Esophagus (tissue), 2 donors: ENCODE results near the gene IGF1R. TPM values are rescaled to one million over a fixed set of nuclear protein-coding genes. Genes with fewer than 3 reads are reported as not detected.

Experiments
- H3K27ac ChIP-seq, 2 donors: one replicate each; pipeline ENCODE4 v1.5.1; 2013; ENCODE audit warnings: low read depth in 2 of 2, mild to moderate bottlenecking in 2 of 2, inconsistent platforms in 1 of 2, low read length in 1 of 2, moderate library complexity in 1 of 2
- H3K27me3 ChIP-seq, 2 donors: one replicate each; pipeline ENCODE4 v1.6.1; 2013; ENCODE audit warnings: low read length in 2 of 2, control low read depth in 1 of 2, mild to moderate bottlenecking in 1 of 2; ENCODE audit not compliant: insufficient read depth in 2 of 2, control insufficient read depth in 1 of 2
- H3K36me3 ChIP-seq, 2 donors: one replicate each; pipeline ENCODE4 v1.6.1; 2013; ENCODE audit warnings: low read length in 1 of 2; ENCODE audit not compliant: control insufficient read depth in 2 of 2, insufficient read depth in 2 of 2
- H3K4me1 ChIP-seq, 2 donors: one replicate each; pipeline ENCODE4 v1.6.1; 2013; ENCODE audit warnings: low read length in 1 of 2; ENCODE audit not compliant: control insufficient read depth in 2 of 2, insufficient read depth in 2 of 2
- H3K4me3 ChIP-seq, 2 donors: one replicate each; pipeline ENCODE4 v1.5.1; 2013; ENCODE audit warnings: low read length in 2 of 2, mild to moderate bottlenecking in 2 of 2, low read depth in 1 of 2, moderate library complexity in 1 of 2
- H3K9me3 ChIP-seq, 2 donors: one replicate each; pipeline ENCODE4 v1.6.1; 2013; ENCODE audit warnings: mild to moderate bottlenecking in 2 of 2, low read depth in 1 of 2, low read length in 1 of 2, moderate library complexity in 1 of 2; ENCODE audit not compliant: control insufficient read depth in 2 of 2, insufficient read depth in 1 of 2
- WGBS, 2 donors: extraction: QIAGEN DNeasy Blood & Tissue Kit; methylation state at CpG; one replicate each; pipeline ENCODE4 v1.1.7; 2013; 5-methylcytosine and 5-hydroxymethylcytosine counted together
- polyA plus RNA-seq, 2 donors: library from polyadenylated mRNA; stranded (reverse); fragments of 200-250 nt; gene quantifications; one replicate each; pipeline ENCODE4 v1.2.3, GENCODE V29; 2013
- donor health status: healthy with polysubstance abuse.
- donor health status: Bipolar disorder and iron deficiency.

The IGF1R gene
- polyA plus RNA-seq, 2 donors: 4.1 to 4.4 TPM

GRCh38 chr15:98773616-98774015 lies 125.3 kb downstream of the IGF1R start:
- peaks cover 0 to 9% of the 10 kb centered on the region in 2 donors for H3K4me1 ChIP-seq
- H3K9me3 ChIP-seq: no peaks in the 10 kb centered on the region
- H3K27ac ChIP-seq: no peak overlapping the region
- H3K36me3 ChIP-seq: no peaks in the 10 kb centered on the region
- WGBS, 2 donors: 80 to 87% methylated on average over 6 of the region's 6 CpGs
- no peaks in the 10 kb centered on the region for H3K27me3 ChIP-seq
- no peak overlapping the region for H3K4me3 ChIP-seq

GRCh38 chr15:98774756-98775497 lies 126.6 kb downstream of the IGF1R start:
- 58 to 65% methylated on average over 10 of the region's 10 CpGs for WGBS, 2 donors
- Histone ChIP-seq H3K4me1 (peaks cover 0 to 9% of the 10 kb centered on the region in 2 donors), H3K27ac (peak overlapping the region in 1 of 2 donors; percentile 64), H3K36me3 (no peaks in the 10 kb centered on the region), H3K4me3 (no peak overlapping the region), H3K9me3 (no peaks in the 10 kb centered on the region), H3K27me3 (no peaks in the 10 kb centered on the region)

- Histone ChIP-seq H3K4me3 (no peak overlapping the region), H3K9me3 (no peaks in the 10 kb centered on the region), H3K36me3 (no peaks in the 10 kb centered on the region), H3K27me3 (no peaks in the 10 kb centered on the region), H3K4me1 (peaks cover 0 to 9% of the 10 kb centered on the region in 2 donors), H3K27ac (peak overlapping the region; percentile 8 to 64)
- 60 to 72% methylated on average over 7 of the region's 7 CpGs for WGBS, 2 donors
These were observed 127.3 kb downstream of the IGF1R start for GRCh38 chr15:98775498-98776230.

- H3K4me1 ChIP-seq: peaks cover 0 to 9% of the 10 kb centered on the region in 2 donors
- H3K36me3 ChIP-seq: no peaks in the 10 kb centered on the region
- no peaks in the 10 kb centered on the region for H3K27me3 ChIP-seq
- 46 to 56% methylated on average over 16 of the region's 16 CpGs for WGBS, 2 donors
- no peaks in the 10 kb centered on the region for H3K9me3 ChIP-seq
- H3K27ac ChIP-seq: peak overlapping the region in 1 of 2 donors; percentile 13
- no peak overlapping the region for H3K4me3 ChIP-seq
These were observed 128.4 kb downstream of the IGF1R start for GRCh38 chr15:98776607-98777281.

- Histone ChIP-seq H3K4me3 (no peak overlapping the region), H3K4me1 (peaks cover 0 to 9% of the 10 kb centered on the region in 2 donors)
These were observed 129.1 kb downstream of the IGF1R start for GRCh38 chr15:98777426-98777825.

GRCh38 chr15:98778263-98778959 lies 130.1 kb downstream of the IGF1R start:
- Histone ChIP-seq H3K4me3 (no peak overlapping the region), H3K27ac (no peak overlapping the region), H3K9me3 (no peaks in the 10 kb centered on the region), H3K36me3 (no peaks in the 10 kb centered on the region), H3K4me1 (peaks cover 0 to 9% of the 10 kb centered on the region in 2 donors), H3K27me3 (no peaks in the 10 kb centered on the region)
- 86 to 89% methylated on average over 3 of the region's 3 CpGs for WGBS, 2 donors

More at GRCh38 chr15:98777426-98777825, 129.1 kb downstream of the IGF1R start:
- WGBS, 2 donors: 70 to 76% methylated on average over 9 of the region's 9 CpGs
- Histone ChIP-seq H3K27ac (no peak overlapping the region), H3K27me3 (no peaks in the 10 kb centered on the region), H3K9me3 (no peaks in the 10 kb centered on the region), H3K36me3 (no peaks in the 10 kb centered on the region)

GRCh38 chr15:98778960-98779359 lies 130.6 kb downstream of the IGF1R start:
- Histone ChIP-seq H3K4me1 (peaks cover 0 to 9% of the 10 kb centered on the region in 2 donors), H3K27me3 (no peaks in the 10 kb centered on the region), H3K9me3 (no peaks in the 10 kb centered on the region), H3K27ac (no peak overlapping the region), H3K4me3 (no peak overlapping the region), H3K36me3 (no peaks in the 10 kb centered on the region)
- 69 to 71% methylated on average over 4 of the region's 4 CpGs for WGBS, 2 donors

- Histone ChIP-seq H3K36me3 (no peaks in the 10 kb centered on the region), H3K27me3 (no peaks in the 10 kb centered on the region), H3K4me3 (peak overlapping the region in 1 of 2 donors; percentile 24), H3K9me3 (no peaks in the 10 kb centered on the region), H3K27ac (peak overlapping the region in 1 of 2 donors; percentile 53), H3K4me1 (peaks cover 0 to 9% of the 10 kb centered on the region in 2 donors)
- 17 to 21% methylated on average over 16 of the region's 16 CpGs for WGBS, 2 donors
These were observed 131.2 kb downstream of the IGF1R start for GRCh38 chr15:98779463-98780071.

- H3K9me3 ChIP-seq: no peaks in the 10 kb centered on the region
- peaks cover 0 to 4% of the 10 kb centered on the region in 2 donors for H3K4me1 ChIP-seq
- H3K36me3 ChIP-seq: no peaks in the 10 kb centered on the region
- WGBS, 2 donors: 87 to 97% methylated on average over 1 of the region's 1 CpG
- H3K27ac ChIP-seq: no peak overlapping the region
- no peaks in the 10 kb centered on the region for H3K27me3 ChIP-seq
- no peak overlapping the region for H3K4me3 ChIP-seq
These were observed 133.5 kb downstream of the IGF1R start for GRCh38 chr15:98781838-98782237.
